Natural killer cell treated with Interleukin-12 subunit alpha and Interleukin-12 subunit beta and Interleukin-15 and Interleukin-18, amount 100 ng/mL, for 72 hours (primary cell): ENCODE results near the gene SF3B5. TPM values are rescaled to one million over a fixed set of nuclear protein-coding genes. Genes with fewer than 3 reads are reported as not detected.
"Not testable (repeated sequence)": the region's sequence is repeated elsewhere in the genome, so short reads cannot be mapped to it uniquely, and the experiment has no call there.

Experiments
- ATAC-seq, 2 donors: fragments of 150-1000 bp; cut with Tn5 transposase in 1 of 2; sonication (Bioruptor Pico), chemical (Tn5 transposase) in 1 of 2; 2 replicates each; pipeline ENCODE4 v1.10.0; 2021
- DNase-seq: peaks from one replicate; pipeline ENCODE4 v3.0.0; 2022; ENCODE audit warnings: low spot score
- H3K27ac Mint-ChIP-seq, 2 donors: 1 replicate in 1 of 2; 2 replicates in 1 of 2; pipeline ENCODE4 v1.8.0; 2022; ENCODE audit warnings: mixed read lengths in 2 of 2, mild to moderate bottlenecking in 1 of 2, moderate library complexity in 1 of 2
- H3K27me3 Mint-ChIP-seq, 2 donors: 1 replicate in 1 of 2; 2 replicates in 1 of 2; pipeline ENCODE4 v1.8.0; 2022; ENCODE audit warnings: mixed read lengths in 2 of 2
- H3K36me3 Mint-ChIP-seq: one replicate; pipeline ENCODE4 v1.8.0; 2022; ENCODE audit warnings: mixed read lengths
- H3K4me1 Mint-ChIP-seq, 2 donors: 1 replicate in 1 of 2; 2 replicates in 1 of 2; pipeline ENCODE4 v1.8.0; 2022; ENCODE audit warnings: low read depth in 2 of 2, mixed read lengths in 2 of 2, mild to moderate bottlenecking in 1 of 2
- H3K4me3 Mint-ChIP-seq: one replicate; pipeline ENCODE4 v1.8.0; 2022; ENCODE audit warnings: mixed read lengths
- H3K9me3 Mint-ChIP-seq: 2 replicates; pipeline ENCODE4 v1.8.0; 2022; ENCODE audit warnings: mixed read lengths
- total RNA-seq, 2 donors: library from RNA; stranded (reverse); gene quantifications; one replicate each; pipeline ENCODE4 v1.2.3, GENCODE V29; 2022

The SF3B5 gene
- total RNA-seq, 2 donors from 2014 or later: 181 to 201 TPM

- not testable (repeated sequence) for H3K4me1 Mint-ChIP-seq, H3K27me3 Mint-ChIP-seq, H3K9me3 Mint-ChIP-seq, H3K36me3 Mint-ChIP-seq, ATAC-seq, H3K4me3 Mint-ChIP-seq, H3K27ac Mint-ChIP-seq, DNase-seq
Measured at GRCh38 chr6:144044989-144045388, 50.4 kb downstream of the SF3B5 start.

Other genes starting within 250 kb of the SF3B5 start
- not detected for gene ZC2HC1B, start 231.1 kb downstream of the SF3B5 start, total RNA-seq
- gene PLAGL1, start 87.3 kb downstream of the SF3B5 start, total RNA-seq: 10 to 100 TPM in 1 of 2 donors, 1 to 10 TPM in 1; 6.1 to 18.3 TPM
- 10 to 100 TPM; 52.7 to 98.0 TPM for gene STX11, start 54.9 kb upstream of the SF3B5 start, total RNA-seq
- gene UTRN, start 189.8 kb upstream of the SF3B5 start, total RNA-seq: 100 to 1,000 TPM; 174 to 219 TPM